ENCODE measurements around the gene KMT2E. TPM values are rescaled to one million over a fixed set of nuclear protein-coding genes. Genes with fewer than 3 reads are reported as not detected.

KMT2E gene
- total and polyA plus RNA-seq, 11 donors: 17.0 to 59.5 (median 44.3) TPM

DNA sequence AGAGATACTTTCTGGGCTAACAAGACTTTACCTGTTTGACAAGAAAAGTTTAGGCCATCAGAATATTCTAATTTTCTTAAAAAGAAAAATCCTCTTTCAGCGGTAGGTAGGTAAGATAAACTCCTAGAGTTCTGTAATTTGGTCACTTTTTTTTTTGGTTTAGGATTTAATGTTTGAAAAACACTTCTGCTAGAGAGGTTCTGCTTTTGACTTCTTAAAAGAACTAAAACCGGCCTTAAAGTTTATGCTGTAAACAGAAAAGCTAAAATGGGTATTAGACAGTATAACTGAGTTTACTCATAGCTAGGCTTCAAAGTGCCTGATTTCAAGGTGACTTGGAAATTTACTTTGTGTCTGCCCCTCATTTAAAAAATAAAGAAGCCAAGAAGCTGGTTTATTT, 21.7 kb upstream of the KMT2E start:
- 85 to 97% (median 94%) methylated on average over 2 of the region's 2 CpGs for WGBS, 4 donors
- no peak for TF ChIP-seq CTCF (IDR thresholded peaks at IDR 0.05)
- no peak for TF ChIP-seq POLR2A (IDR thresholded peaks at IDR 0.05)
- intact Hi-C loops (cut with DNase I): loop anchor here in 1 of 10 donors (10.0 kb wide), 1 partner anchor 272 kb away; no protein-coding TSS in a partner anchor
- Histone ChIP-seq H3K36me3 (peaks cover 0 to 28% (median 13%) of the 10 kb centered on the region in 9 donors), H3K4me3 (no peak overlapping the region), H3K4me1 (peaks cover 4 to 69% (median 48%) of the 10 kb centered on the region in 12 donors), H3K27me3 (no peaks in the 10 kb centered on the region), H3K27ac (peak overlapping the region in 4 of 12 donors; percentile 2 to 54 (median 28)), H3K9me3 (no peaks in the 10 kb centered on the region)
- DNase-seq: no peak
- no peak for ATAC-seq

DNA sequence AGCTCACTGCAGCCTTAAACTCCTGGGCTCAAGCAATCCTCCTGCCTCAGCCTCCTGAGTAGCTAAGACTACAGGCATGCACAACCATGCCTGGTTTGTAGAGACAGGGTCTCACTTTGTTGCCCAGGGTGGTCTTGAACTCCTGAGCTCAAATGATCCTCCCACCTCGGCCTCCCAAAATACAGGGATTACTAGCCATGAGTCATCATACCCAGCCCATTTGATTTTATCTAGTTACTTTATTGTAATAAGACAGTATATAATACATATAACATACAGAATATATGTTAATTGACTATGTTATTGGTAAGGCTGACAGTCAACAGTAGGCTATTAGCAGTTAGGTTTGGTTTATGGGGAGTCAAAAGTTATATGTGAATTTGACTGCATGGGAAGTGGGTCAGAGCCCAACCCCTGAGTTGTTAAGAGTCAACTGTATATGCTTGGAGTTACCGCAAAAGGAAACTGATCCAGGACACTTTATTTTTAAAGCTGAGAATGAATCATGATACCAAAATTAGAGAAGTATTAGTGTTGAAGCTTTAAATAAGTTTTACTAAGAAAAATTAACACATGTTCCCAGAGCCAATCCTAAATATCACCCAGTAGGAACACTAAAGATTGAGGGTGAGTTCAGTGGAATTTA, 20.7 kb upstream of the KMT2E start:
- Histone ChIP-seq H3K36me3 (peaks cover 0 to 28% (median 8%) of the 10 kb centered on the region in 9 donors), H3K27me3 (no peaks in the 10 kb centered on the region), H3K9me3 (no peaks in the 10 kb centered on the region), H3K27ac (peak overlapping the region in 5 of 12 donors; percentile 39 to 47 (median 42)), H3K4me1 (peaks cover 4 to 75% (median 55%) of the 10 kb centered on the region in 12 donors), H3K4me3 (peak overlapping the region in 1 of 12 donors; percentile 14)
- TF ChIP-seq POLR2A (IDR thresholded peaks at IDR 0.05) (no peak), CTCF (IDR thresholded peaks at IDR 0.05) (no peak)
- intact Hi-C loops (cut with DNase I): loop anchor here in 1 of 10 donors (10.0 kb wide), 1 partner anchor 271 kb away; no protein-coding TSS in a partner anchor
- DNase-seq (no peak), ATAC-seq (peak in 2 of 4 donors; percentile 41 to 62)
- WGBS, 4 donors: 63 to 70% (median 63%) methylated on average over 2 of the region's 2 CpGs

DNA sequence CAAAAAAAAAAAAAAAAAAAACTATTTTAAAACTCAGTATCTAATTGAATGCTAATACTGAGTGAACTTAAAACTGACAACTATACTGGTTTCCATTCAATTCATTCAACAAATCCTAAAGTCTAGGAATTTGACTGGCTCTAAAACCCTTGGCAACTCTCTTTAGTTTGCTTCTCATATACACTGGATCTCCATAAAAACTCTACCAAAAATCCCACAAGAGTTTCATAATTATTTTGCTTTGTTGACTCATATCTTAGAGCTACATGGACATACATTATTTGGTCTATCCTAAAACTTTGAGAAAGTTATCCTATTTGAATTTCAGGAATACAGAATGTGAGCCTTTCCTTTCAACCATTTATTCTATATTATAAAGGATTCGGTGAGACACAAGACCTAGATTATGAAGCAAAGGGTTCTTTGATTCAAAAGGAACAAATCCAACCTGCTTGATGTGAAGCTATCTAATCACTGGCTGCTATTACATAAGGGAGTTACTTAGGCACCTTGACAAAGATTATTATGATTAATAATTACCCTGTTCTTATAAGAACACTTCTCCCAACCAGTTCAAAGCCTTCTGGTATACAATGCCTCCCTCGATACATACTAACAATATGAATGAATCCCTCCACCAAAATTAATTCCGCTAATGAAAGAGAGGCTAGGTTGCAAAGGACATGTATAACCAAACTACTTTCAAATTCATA, 15.8 kb upstream of the KMT2E start:
- H3K36me3 ChIP-seq: peaks cover 0 to 17% (median 4%) of the 10 kb centered on the region in 9 donors
- DNase-seq: no peak
- no peaks in the 10 kb centered on the region for H3K27me3 ChIP-seq
- no peak overlapping the region for H3K27ac ChIP-seq
- intact Hi-C loops (cut with DNase I): loop anchor here in 1 of 10 donors (10.0 kb wide), 1 partner anchor 267 kb away; no protein-coding TSS in a partner anchor
- WGBS, 4 donors: 92 to 97% (median 93%) methylated on average over 3 of the region's 3 CpGs
- no peak for ATAC-seq
- TF ChIP-seq POLR2A (IDR thresholded peaks at IDR 0.05) (no peak), CTCF (IDR thresholded peaks at IDR 0.05) (no peak)
- no peaks in the 10 kb centered on the region for H3K9me3 ChIP-seq
- peaks cover 4 to 100% (median 90%) of the 10 kb centered on the region in 12 donors for H3K4me1 ChIP-seq
- no peak overlapping the region for H3K4me3 ChIP-seq

GRCh38 chr7:105000200-105000599, 13.8 kb upstream of the KMT2E start:
- H3K27ac ChIP-seq: peak overlapping the region in 1 of 12 donors; percentile 11

More at GRCh38 chr7:105000200-105000599, 13.8 kb upstream of the KMT2E start:
- ATAC-seq: no peak
- WGBS, 4 donors: 31 to 40% (median 37%) methylated on average over 4 of the region's 4 CpGs
- Histone ChIP-seq H3K27me3 (no peaks in the 10 kb centered on the region), H3K4me3 (no peak overlapping the region), H3K36me3 (peaks cover 0 to 13% (median 0%) of the 10 kb centered on the region in 9 donors), H3K9me3 (no peaks in the 10 kb centered on the region), H3K4me1 (peaks cover 2 to 100% (median 90%) of the 10 kb centered on the region in 12 donors)
- no peak for DNase-seq
- no peak for TF ChIP-seq CTCF (IDR thresholded peaks at IDR 0.05)
- intact Hi-C loops (cut with DNase I): no loop called here
